Spleen (tissue), 11 donors: Measurements from ENCODE around the gene PICALM. TPM values are rescaled to one million over a fixed set of nuclear protein-coding genes. Genes with fewer than 3 reads are reported as not detected.

ENCODE experiments used
- DNase-seq: peaks from one replicate; pipeline ENCODE4 v3.0.0-alpha.2; 2020
- H3K27ac ChIP-seq, 8 donors: fragments of 200-600 bp; sonication (generic) in 7 of 8; 1 replicate in 4 of 8; 2 replicates in 4 of 8; pipeline versions ENCODE4 v1.5.0 to v1.8.0; 2016 to 2021; ENCODE audit warnings: inconsistent platforms in 4 of 8, mild to moderate bottlenecking in 4 of 8, moderate library complexity in 1 of 8
- H3K27me3 ChIP-seq, 7 donors: fragments of 200-600 bp; sonication (generic) in 6 of 7; replicated peaks in 1 of 7; 1 replicate in 4 of 7; 2 replicates in 3 of 7; pipeline versions ENCODE4 v1.5.0 to v1.8.0; 2016 to 2021; ENCODE audit warnings: inconsistent platforms in 3 of 7, mild to moderate bottlenecking in 1 of 7
- H3K36me3 ChIP-seq, 6 donors: fragments of 200-600 bp; sonication (generic) in 5 of 6; 1 replicate in 4 of 6; 2 replicates in 2 of 6; pipeline versions ENCODE4 v1.5.0 to v1.8.0; 2016 to 2021; ENCODE audit warnings: inconsistent platforms in 2 of 6
- H3K4me1 ChIP-seq, 6 donors: fragments of 200-600 bp; sonication (generic) in 5 of 6; 1 replicate in 3 of 6; 2 replicates in 3 of 6; pipeline versions ENCODE4 v1.5.0 to v1.8.0; 2016 to 2021; ENCODE audit warnings: inconsistent platforms in 3 of 6
- H3K4me3 ChIP-seq, 8 donors: fragments of 200-600 bp; sonication (generic) in 7 of 8; 1 replicate in 4 of 8; 2 replicates in 4 of 8; pipeline versions ENCODE4 v1.5.0 to v1.8.0; 2016 to 2021; ENCODE audit warnings: inconsistent platforms in 4 of 8, mild to moderate bottlenecking in 4 of 8, moderate library complexity in 2 of 8
- H3K9me3 ChIP-seq, 8 donors: fragments of 200-600 bp; sonication (generic) in 7 of 8; 1 replicate in 4 of 8; 2 replicates in 4 of 8; pipeline versions ENCODE4 v1.5.0 to v1.8.0; 2016 to 2021; ENCODE audit warnings: inconsistent platforms in 4 of 8
- POLR2A ChIP-seq, 3 donors: fragments of 450-650 bp; IDR thresholded peaks; one replicate each; pipeline ENCODE4 v1.5.1; 2017; ENCODE audit warnings: antibody characterized with exemption in 3 of 3, mild to moderate bottlenecking in 1 of 3
- POLR2AphosphoS5 ChIP-seq, 3 donors: sonication (generic); formaldehyde crosslinking; IDR thresholded peaks; one replicate each; pipeline ENCODE4 v1.5.1; 2017; ENCODE audit warnings: antibody characterized with exemption in 3 of 3
- WGBS, 5 donors: extraction: QIAGEN DNeasy Blood & Tissue Kit in 3 of 5; methylation state at CpG; one replicate each; pipeline versions ENCODE4 v1.1.5 to v1.1.7; 2013 to 2018; 5-methylcytosine and 5-hydroxymethylcytosine counted together
- intact Hi-C: fragments of 100-400 bp; cut with DNase I; formaldehyde crosslinking; loops from one replicate; pipeline ENCODE4 v1.15.0; 2023; ENCODE audit warnings: low total_unique reads
- polyA plus RNA-seq, 3 donors: library from polyadenylated mRNA; stranded (reverse); fragments of 200-250 nt; gene quantifications; one replicate each; pipeline ENCODE4 v1.2.1, GENCODE V29; 2013
- total RNA-seq, 7 donors: library from RNA; depleted of rRNA in 3 of 7; stranded (reverse); fragments of >200 nt in 3 of 7; fragmentation: NEBNext Ultra II Directional in 4 of 7; extraction: Animal tissue kit (Norgen Biotek cat#: 25700) in 4 of 7; gene quantifications; one replicate each; pipeline versions ENCODE4 v1.1.0 to v1.2.1, GENCODE V29; 2016 to 2021
- TF ChIP-seq, protein P1 (sequence below), 11 experiments: fragments of 200-600 bp in 7 of 11; fragments of 450-650 bp in 4 of 11; sonication (generic) in 4 of 11; IDR thresholded peaks in 8 of 11; conservative IDR thresholded peaks in 3 of 11; 1 replicate in 7 of 11; 2 replicates in 4 of 11; pipeline versions ENCODE4 v1.4.0 to v1.8.0; 2016 to 2021; ENCODE audit warnings: antibody characterized with exemption in 11 of 11, inconsistent platforms in 4 of 11, mild to moderate bottlenecking in 1 of 11
- donor health status: healthy with polysubstance abuse.
- donor health status: DM: no; HTN: no; CAD: no; lungs with moderate emphysema.
- donor health status: DM: no; HTN: no; CAD: no.
- donor health status: Bipolar disorder and iron deficiency.
- donor health status: healthy.
- donor health status: DM: no; HTN: no; CAD: no.
- donor health status: DM: yes; HTN: yes; CAD: no.

PICALM gene
- total and polyA plus RNA-seq, 10 donors, result 42.9 to 500 (median 288) TPM

DNA sequence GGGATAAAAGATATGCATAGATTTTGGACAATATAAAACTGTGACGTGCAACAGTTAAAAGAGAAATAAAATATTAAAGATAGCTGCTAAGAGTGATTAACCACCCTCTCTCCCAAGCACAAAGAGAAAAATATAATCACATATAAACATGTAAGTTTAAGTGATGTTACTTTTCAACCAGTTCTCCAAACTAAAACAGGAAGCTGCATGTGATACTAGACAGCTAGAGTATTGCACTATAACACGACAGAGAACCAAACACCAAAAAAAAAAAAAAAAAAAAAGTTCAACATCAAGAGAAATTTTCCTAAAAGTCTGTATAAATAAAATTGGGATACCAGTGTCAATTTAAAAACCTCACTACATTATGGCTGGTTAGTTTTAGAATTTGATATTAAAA lies 79.1 kb downstream of the PICALM start:
- no peak for TF ChIP-seq POLR2A (IDR thresholded peaks at IDR 0.05)
- no peak for TF ChIP-seq POLR2AphosphoS5 (IDR thresholded peaks at IDR 0.05)
- TF ChIP-seq, protein P1, sequence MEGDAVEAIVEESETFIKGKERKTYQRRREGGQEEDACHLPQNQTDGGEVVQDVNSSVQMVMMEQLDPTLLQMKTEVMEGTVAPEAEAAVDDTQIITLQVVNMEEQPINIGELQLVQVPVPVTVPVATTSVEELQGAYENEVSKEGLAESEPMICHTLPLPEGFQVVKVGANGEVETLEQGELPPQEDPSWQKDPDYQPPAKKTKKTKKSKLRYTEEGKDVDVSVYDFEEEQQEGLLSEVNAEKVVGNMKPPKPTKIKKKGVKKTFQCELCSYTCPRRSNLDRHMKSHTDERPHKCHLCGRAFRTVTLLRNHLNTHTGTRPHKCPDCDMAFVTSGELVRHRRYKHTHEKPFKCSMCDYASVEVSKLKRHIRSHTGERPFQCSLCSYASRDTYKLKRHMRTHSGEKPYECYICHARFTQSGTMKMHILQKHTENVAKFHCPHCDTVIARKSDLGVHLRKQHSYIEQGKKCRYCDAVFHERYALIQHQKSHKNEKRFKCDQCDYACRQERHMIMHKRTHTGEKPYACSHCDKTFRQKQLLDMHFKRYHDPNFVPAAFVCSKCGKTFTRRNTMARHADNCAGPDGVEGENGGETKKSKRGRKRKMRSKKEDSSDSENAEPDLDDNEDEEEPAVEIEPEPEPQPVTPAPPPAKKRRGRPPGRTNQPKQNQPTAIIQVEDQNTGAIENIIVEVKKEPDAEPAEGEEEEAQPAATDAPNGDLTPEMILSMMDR (IDR thresholded peaks at IDR 0.05 in 8 of 11, conservative IDR thresholded peaks at IDR 0.05 in 3 of 11), result no peak
- H3K9me3 ChIP-seq, result no peaks in the 10 kb centered on the region
- peaks cover 0 to 100% (median 47%) of the 10 kb centered on the region in 6 donors for H3K36me3 ChIP-seq
- peaks cover 5 to 55% (median 22%) of the 10 kb centered on the region in 6 donors for H3K4me1 ChIP-seq
- no peaks in the 10 kb centered on the region for H3K27me3 ChIP-seq
- DNase-seq, result no peak
- WGBS, 5 donors, result 45 to 73% (median 52%) methylated on average over 2 of the region's 2 CpGs
- H3K27ac ChIP-seq, result peak overlapping the region in 4 of 8 donors; percentile 16 to 41 (median 24)
- intact Hi-C loops, result no loop called here
- H3K4me3 ChIP-seq, result no peak overlapping the region

DNA sequence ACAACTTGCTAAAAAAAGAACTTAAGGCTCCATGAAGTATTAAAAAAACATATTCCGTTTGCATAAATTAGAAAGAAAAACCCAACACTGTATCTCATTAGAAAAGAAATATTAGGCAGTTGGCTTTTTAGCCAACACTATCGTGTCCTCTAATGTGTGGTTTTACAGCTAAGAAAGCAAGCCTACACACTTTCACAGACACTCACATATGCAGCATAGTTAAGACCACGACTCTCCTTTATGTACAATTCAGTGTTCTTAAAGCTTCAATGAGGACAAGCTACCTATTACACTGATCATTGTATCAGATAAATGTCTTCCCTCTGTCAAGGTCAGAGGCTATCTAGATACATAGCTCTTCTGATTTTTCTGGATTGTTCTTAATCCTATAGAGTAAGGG lies 80.1 kb downstream of the PICALM start:
- Histone ChIP-seq H3K36me3 (peaks cover 0 to 100% (median 43%) of the 10 kb centered on the region in 6 donors), H3K4me3 (no peak overlapping the region), H3K27ac (peak overlapping the region in 4 of 8 donors; percentile 16 to 41 (median 24)), H3K4me1 (peaks cover 5 to 63% (median 22%) of the 10 kb centered on the region in 6 donors), H3K27me3 (no peaks in the 10 kb centered on the region), H3K9me3 (no peaks in the 10 kb centered on the region)
- intact Hi-C loops, result no loop called here
- WGBS, 5 donors, result 58 to 76% (median 74%) methylated on average over 3 of the region's 3 CpGs
- no peak for TF ChIP-seq POLR2AphosphoS5 (IDR thresholded peaks at IDR 0.05)
- DNase-seq, result no peak

DNA sequence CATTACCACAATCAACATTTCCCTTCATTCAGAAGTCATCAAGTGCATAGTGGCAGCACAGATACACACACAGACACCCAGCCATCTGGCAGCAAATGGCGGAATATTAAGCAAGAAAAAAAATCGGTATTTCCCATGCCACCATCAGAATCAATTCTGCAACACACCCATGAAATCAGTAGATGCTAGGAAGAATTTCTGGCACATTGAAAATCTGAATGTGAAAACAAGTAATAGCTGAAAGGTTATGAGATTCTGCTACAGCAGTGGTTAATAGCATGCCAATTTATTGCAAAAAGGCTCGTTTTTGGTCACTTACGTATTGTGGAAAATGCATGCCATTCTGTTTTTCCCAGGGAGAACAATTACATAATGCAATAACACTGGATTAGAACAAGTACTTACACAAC lies 91.1 kb downstream of the PICALM start:
- Histone ChIP-seq H3K27ac (no peak overlapping the region), H3K36me3 (peaks cover 11 to 100% (median 78%) of the 10 kb centered on the region in 6 donors), H3K4me3 (no peak overlapping the region), H3K4me1 (peaks cover 5 to 41% (median 15%) of the 10 kb centered on the region in 6 donors), H3K9me3 (no peaks in the 10 kb centered on the region), H3K27me3 (no peaks in the 10 kb centered on the region)
- no peak for DNase-seq
- intact Hi-C loops, result no loop called here
- 83 to 94% (median 89%) methylated on average over 4 of the region's 4 CpGs for WGBS, 5 donors
- TF ChIP-seq, protein P1 (IDR thresholded peaks at IDR 0.05 in 8 of 11, conservative IDR thresholded peaks at IDR 0.05 in 3 of 11), result no peak
- TF ChIP-seq POLR2A (IDR thresholded peaks at IDR 0.05), result no peak
- TF ChIP-seq POLR2AphosphoS5 (IDR thresholded peaks at IDR 0.05), result peak in 1 of 3 donors; percentile 6

DNA sequence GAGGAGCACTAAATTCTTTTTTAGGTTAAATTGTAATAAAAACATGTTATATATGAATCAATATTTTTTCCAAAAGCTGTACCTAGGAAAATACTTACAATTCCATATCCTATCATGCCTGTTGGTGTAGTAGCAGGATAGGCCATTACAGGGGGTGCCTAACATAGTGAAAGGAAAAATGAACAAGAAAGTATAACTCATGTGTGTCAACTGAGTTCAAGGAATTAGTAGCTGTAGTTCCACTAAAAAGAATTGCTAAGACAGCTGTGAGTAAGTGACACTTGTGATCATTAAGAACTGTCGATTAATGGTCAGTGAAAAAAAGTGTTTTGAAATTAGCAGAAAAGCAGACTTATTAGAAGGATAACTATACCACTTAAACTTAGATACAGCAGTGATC lies 92.4 kb downstream of the PICALM start:
- TF ChIP-seq, protein P1 (IDR thresholded peaks at IDR 0.05 in 8 of 11, conservative IDR thresholded peaks at IDR 0.05 in 3 of 11), result no peak
- no peak for TF ChIP-seq POLR2A (IDR thresholded peaks at IDR 0.05)
- TF ChIP-seq POLR2AphosphoS5 (IDR thresholded peaks at IDR 0.05), result no peak
- intact Hi-C loops, result no loop called here
- H3K27ac ChIP-seq, result peak overlapping the region in 1 of 8 donors; percentile 12
- H3K4me1 ChIP-seq, result peaks cover 5 to 41% (median 15%) of the 10 kb centered on the region in 6 donors
- no peaks in the 10 kb centered on the region for H3K27me3 ChIP-seq
- no peak overlapping the region for H3K4me3 ChIP-seq
- no peaks in the 10 kb centered on the region for H3K9me3 ChIP-seq
- peaks cover 10 to 100% (median 80%) of the 10 kb centered on the region in 6 donors for H3K36me3 ChIP-seq
- DNase-seq, result no peak
- WGBS, 5 donors, result 67 to 84% (median 76%) methylated on average over 1 of the region's 1 CpG
